Measurements from ENCODE around the gene GRAMD1B.

GRCh38 chr11:123548774-123549173 lies 118.7 kb downstream of the GRAMD1B start:
- TF ChIP-seq POLR2A (IDR thresholded peaks at IDR 0.05) (no peak), CTCF (IDR thresholded peaks at IDR 0.05) (no peak)
